Breast epithelium (tissue), 3 donors: Measurements from ENCODE around the gene SYNE1.

Experiments used
- CTCF ChIP-seq, 3 donors: fragments of 450-650 bp; IDR thresholded peaks; one replicate each; pipeline ENCODE4 v1.5.1; 2016 to 2017; ENCODE audit warnings: antibody characterized with exemption in 3 of 3, mild to moderate bottlenecking in 3 of 3, moderate library complexity in 3 of 3
- POLR2A ChIP-seq: fragments of 450-650 bp; IDR thresholded peaks from one replicate; pipeline ENCODE4 v1.6.1; 2016; ENCODE audit warnings: antibody characterized with exemption, mild to moderate bottlenecking, moderate library complexity

DNA sequence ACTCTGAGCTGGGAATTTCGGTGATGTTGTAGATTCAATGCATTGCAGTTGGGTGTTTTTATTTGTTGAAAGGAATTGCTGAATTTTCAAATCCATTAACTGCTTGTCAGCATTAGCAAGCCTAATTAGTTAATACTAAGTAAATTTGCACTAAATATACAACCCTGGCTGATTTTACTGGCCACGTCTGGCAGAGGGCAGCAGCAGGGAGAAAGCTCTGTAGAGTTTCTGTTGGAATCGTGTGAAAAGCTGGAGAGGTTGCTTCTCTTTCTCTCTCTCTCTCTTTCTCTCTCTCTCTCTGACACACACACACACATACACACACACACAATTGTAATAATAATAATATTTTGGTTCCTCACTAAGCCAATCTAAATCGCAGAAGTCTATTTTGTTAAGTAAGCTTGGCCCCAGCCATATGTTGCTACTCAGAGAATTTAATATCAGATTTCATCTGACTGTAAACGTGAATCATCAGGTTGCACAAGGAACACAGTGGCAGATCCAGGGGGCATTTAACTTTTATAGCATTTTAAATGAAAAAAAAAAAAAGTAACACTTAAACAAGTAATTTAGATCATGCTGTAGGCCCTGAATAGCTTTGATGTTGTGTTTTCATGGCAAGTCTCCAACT lies 540.2 kb downstream of the SYNE1 start:
- TF ChIP-seq CTCF (IDR thresholded peaks at IDR 0.05): no peak
- TF ChIP-seq POLR2A: no peak
